ENCODE measurements around the gene NFYC.

Gene NFYC

DNA sequence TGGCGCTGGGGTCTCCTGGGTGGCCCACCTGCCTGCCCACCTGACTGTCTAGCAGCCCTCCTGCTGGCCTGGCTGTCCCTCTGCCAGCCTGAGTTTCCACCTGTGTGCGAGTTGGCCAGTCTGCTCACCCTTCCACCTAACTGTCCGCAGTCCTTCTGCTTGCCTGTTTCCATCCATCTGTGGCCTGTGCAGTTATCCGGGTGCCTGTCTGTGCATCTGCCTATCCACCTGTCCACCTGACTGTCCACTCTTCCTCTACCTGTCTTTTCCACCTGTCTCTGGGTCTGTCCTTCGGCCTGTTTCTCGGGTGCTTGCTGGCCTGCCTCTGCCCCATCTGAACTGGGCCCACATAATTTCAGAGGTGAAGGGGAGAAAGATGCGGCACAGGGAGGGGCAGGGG is 93.9 kb downstream of the NFYC start:
- TF ChIP-seq, protein P1, sequence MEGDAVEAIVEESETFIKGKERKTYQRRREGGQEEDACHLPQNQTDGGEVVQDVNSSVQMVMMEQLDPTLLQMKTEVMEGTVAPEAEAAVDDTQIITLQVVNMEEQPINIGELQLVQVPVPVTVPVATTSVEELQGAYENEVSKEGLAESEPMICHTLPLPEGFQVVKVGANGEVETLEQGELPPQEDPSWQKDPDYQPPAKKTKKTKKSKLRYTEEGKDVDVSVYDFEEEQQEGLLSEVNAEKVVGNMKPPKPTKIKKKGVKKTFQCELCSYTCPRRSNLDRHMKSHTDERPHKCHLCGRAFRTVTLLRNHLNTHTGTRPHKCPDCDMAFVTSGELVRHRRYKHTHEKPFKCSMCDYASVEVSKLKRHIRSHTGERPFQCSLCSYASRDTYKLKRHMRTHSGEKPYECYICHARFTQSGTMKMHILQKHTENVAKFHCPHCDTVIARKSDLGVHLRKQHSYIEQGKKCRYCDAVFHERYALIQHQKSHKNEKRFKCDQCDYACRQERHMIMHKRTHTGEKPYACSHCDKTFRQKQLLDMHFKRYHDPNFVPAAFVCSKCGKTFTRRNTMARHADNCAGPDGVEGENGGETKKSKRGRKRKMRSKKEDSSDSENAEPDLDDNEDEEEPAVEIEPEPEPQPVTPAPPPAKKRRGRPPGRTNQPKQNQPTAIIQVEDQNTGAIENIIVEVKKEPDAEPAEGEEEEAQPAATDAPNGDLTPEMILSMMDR (IDR thresholded peaks at IDR 0.05; ENCODE audit: extremely low read depth, missing control alignments) = no peak
- no peak for DNase-seq (ENCODE audit: low spot score)

DNA sequence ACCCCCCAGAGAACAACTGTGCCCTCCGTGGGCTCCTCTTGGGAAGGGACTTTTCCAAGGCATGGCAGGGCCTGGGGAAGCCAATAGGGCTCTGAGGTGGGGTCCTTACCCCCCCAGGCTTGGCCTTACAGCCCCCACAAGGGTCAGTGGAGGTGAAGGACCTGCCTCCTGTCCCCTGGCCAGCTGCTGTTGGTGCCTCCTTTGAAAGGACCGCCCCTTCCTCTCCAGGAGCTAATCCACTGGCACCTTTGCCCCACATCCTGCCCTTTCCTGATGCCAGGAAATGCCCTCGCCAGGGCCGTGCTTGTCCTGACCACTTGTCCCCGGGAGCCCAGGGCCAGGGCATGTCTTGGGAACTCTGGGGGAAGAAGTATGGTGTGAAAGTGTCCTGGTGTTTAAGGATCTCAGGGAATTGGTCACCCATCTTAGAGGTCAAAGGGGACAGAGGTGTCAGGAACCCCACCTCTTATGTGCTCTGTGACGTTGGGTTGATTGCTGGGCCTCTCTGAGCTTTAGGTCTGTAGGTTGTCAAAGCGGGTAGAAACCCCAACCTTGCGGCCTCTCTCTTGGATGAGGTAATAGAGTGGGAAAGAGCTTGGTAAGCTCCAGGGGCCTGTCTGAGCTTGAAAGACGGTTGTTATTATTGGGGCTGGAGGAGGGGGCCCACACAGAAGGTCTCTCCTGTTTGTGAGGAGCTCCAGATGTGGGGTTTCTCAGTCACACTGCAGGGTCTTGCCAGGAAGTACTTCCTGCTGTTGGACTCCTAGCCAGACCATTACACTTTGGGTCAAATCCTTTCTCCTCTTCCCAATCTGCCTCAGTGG is 94.9 kb downstream of the NFYC start:
- DNase-seq (ENCODE audit: low spot score) = no peak
- TF ChIP-seq, protein P1 (IDR thresholded peaks at IDR 0.05; ENCODE audit: extremely low read depth, missing control alignments) = no peak

DNA sequence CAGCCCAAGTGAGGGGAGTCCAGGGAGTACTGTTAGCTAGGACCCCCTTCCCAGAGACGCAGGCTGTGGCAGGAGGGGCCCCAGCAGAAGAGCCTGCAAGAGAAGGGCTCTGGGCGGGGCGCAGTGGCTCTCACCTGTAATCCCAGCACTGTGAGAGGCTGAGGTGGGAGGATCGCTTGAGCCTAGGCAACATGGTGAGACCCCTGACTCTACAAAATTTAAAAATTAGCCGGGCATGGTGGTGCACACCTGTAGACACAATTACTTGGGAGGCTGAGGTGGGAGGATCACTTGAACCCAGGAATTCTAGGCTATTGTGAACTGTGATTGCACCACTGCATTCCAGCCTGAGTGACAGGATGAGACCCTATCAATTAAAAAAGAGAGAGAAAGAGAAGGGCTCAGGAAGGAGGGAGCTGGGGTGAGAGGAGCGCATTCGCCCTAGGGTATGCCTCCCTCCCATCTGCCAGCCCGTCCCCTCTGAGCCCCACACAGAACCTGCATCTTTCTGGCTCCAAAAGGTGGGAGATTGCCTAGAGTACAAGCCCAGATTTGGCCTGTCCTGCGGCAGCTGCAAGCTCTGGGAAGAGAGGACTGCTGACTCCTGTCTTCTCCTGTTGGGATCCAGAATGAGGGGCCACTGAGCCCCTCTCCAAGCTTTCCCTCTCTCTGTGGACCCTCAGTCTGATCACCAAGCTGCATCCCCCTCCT is 95.6 kb downstream of the NFYC start:
- DNase-seq (ENCODE audit: low spot score) = no peak
- TF ChIP-seq, protein P1 (IDR thresholded peaks at IDR 0.05; ENCODE audit: extremely low read depth, missing control alignments) = no peak

DNA sequence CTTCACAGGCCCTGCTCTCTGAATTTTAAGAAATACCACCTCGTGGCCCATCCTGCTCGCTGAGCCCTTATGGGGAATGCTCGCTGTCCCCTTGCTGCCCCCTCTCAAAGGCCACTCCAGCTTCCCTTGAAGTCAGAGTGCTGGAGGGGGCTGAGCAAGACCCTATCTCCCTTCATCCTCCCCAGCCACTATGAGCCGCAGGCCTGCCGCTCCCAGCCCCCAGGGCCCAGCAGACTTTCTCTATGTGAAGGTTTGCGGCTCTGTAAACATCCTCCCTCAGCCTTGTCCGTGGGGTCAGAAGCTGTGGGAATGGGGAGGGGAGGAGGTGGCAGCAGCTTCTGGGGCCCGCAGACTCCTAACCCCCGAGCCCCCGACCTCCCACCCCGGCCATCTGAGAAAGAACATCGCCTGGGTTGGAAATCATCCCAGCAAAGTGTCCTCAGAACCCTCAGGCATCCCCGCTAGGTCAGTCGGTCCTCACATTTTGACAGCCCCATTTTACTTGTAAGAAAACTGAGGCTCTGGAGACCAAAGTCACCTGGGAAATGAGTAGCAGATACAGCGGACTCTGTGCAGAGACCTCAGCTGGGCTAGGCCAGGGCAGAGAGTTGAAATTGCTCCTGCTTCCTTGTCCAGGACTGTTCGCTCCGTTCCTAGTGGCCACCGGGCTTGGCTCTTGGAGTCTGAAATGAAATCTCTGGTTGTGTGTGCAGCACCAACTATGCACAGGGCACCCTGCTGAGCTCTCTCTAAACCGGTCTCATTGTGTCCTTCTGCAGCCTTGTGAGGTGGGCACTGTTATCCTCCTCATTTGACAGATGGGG is 96.4 kb downstream of the NFYC start:
- DNase-seq (ENCODE audit: low spot score) = no peak
- TF ChIP-seq, protein P1 (IDR thresholded peaks at IDR 0.05; ENCODE audit: extremely low read depth, missing control alignments) = no peak

DNA sequence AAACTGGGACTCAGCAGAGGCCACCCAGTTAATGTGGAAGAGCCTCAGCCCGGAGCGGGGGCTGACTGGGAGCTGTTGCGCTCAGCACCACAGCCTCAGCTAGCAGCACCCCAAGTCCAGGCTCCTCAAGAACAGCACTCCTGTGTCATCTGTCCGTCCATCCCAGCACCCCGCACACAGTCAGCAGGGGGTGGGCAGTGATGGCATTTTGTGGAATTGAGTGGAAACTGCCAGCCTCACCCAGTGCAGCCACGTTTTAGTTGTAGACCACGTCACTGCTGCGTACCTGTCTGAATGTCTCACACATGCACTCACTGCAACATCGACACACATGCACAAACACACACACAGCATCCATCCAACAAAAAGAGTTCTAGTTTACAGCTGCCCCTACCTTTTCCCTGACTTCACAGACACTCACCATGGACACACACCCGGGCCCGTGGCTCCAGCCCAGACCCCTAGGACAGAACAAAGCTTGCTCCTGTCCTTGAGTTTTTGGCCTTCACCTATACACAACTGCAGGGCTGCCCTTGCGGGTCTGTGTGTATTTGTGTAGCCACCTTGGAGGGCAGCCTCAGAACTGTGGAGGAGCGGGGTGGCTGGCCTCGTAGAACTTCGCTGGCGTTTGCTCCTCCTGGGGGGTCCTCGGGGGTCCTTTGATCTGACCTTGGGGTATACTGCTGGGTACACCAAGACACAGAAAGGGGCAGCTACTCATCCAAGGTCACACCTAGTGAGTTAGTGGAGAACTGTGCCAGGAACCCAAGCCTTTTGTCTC is 97.2 kb downstream of the NFYC start:
- TF ChIP-seq, protein P1 (IDR thresholded peaks at IDR 0.05; ENCODE audit: extremely low read depth, missing control alignments) = no peak
- DNase-seq (ENCODE audit: low spot score) = no peak

DNA sequence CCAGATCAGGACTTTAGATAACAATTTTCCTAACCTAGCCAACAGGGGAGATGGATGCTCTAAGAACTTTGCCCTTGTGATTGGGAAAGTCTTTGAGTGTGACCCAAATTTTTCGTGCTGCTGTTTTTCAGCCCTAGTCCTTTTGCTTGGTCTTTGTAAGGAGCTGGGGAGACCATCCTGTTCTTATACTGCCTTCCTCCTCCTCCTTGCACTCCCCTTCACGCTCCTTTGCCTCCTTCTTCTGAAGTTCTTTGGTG is 97.8 kb downstream of the NFYC start:
- no peak for DNase-seq (ENCODE audit: low spot score)
- TF ChIP-seq, protein P1 (IDR thresholded peaks at IDR 0.05; ENCODE audit: extremely low read depth, missing control alignments) = no peak

All from GM20000 (cell line).